GM12872 (cell line): ENCODE results near the gene TAF1A.

ENCODE experiments used
- CTCF ChIP-seq: IDR thresholded peaks from 3 replicates; pipeline ENCODE4 v1.5.1; 2011; ENCODE audit warnings: low read depth, mild to moderate bottlenecking, low read length, moderate library complexity; ENCODE audit not compliant: insufficient read depth

Gene TAF1A

GRCh38 chr1:222589462-222590302 is at the start of gene TAF1A:
TSS of gene TAF1A (minus strand) at chr1:222589933.
- TF ChIP-seq CTCF, result no peak

- peak; percentile 81 for TF ChIP-seq CTCF
These were observed 44.7 kb upstream of the TAF1A start for GRCh38 chr1:222634180-222635013.

DNA sequence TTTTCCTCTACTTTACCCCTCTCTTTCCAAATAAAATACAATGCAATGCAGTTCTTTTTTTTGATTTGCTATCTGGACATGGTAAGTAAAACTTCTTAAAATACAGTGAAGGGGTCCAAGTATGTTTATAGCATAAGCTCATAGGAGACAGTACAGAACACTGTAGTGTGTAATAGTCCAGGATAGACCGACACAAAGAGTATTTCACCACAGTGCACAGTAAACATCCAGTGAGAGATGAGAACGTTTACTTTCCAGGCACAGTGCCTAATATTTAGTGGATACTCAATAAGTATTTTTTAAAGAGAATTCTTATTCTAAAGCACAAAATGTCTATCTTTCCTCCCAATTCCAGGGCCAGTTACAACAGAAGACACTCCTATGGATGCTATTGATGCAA is 43.0 kb upstream of the TAF1A start:
- no peak for TF ChIP-seq CTCF

- TF ChIP-seq CTCF, result no peak
These were observed 42.0 kb upstream of the TAF1A start for GRCh38 chr1:222631611-222632208.

DNA sequence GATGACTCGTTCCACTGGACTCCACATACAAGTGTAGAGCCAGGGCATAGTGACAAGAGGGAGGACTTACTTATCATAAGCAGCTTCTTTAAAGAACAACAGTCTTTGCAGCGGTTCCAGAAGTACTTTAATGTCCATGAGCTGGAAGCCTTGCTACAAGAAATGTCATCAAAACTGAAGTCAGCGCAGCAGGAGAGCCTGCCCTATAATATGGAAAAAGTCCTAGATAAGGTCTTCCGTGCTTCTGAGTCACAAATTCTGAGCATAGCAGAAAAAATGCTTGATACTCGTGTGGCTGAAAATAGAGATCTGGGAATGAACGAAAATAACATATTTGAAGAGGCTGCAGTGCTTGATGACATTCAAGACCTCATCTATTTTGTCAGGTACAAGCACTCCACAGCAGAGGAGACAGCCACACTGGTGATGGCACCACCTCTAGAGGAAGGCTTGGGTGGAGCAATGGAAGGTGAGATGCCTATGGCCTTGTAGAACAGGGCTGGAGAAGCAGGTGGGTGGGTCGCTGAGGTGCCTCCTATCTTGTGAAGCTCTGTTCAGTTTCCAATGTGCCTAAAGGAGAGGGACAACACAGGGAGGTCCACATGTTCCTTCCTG is 40.3 kb upstream of the TAF1A start:
- no peak for TF ChIP-seq CTCF

GRCh38 chr1:222627232-222627631 is 37.5 kb upstream of the TAF1A start:
- TF ChIP-seq CTCF, result no peak

GRCh38 chr1:222624214-222624613 is 34.5 kb upstream of the TAF1A start:
- no peak for TF ChIP-seq CTCF
